NCI-H748 (cell line): Measurements from ENCODE around the gene PSMD6.
A peak's percentile ranks its signal among the peaks of the same experiment; 100 is the strongest.

Experiments used
- DNase-seq: peaks from one replicate; lab custom pipeline; 2025; ENCODE audit not compliant: unreplicated experiment; lab: John Stamatoyannopoulos, UW

PSMD6 gene

GRCh38 chr3:64011685-64012084 lies 11.6 kb downstream of the PSMD6 start:
- DNase-seq = no peak

GRCh38 chr3:64010199-64010598 lies 13.1 kb downstream of the PSMD6 start:
- no peak for DNase-seq

- DNase-seq = no peak
Observed at GRCh38 chr3:64009528-64009927, 13.8 kb downstream of the PSMD6 start.

GRCh38 chr3:64008487-64009351 lies 14.6 kb downstream of the PSMD6 start:
- DNase-seq = no peak

- DNase-seq = no peak
Observed at GRCh38 chr3:64008017-64008416, 15.3 kb downstream of the PSMD6 start.

- no peak for DNase-seq
Observed at GRCh38 chr3:64003589-64003988, 19.7 kb downstream of the PSMD6 start.

- DNase-seq = no peak
Observed at GRCh38 chr3:64002233-64002632, 21.1 kb downstream of the PSMD6 start.

- DNase-seq = no peak
Observed at GRCh38 chr3:64000453-64001055, 22.7 kb downstream of the PSMD6 start.

GRCh38 chr3:63998852-63999754 lies 24.2 kb downstream of the PSMD6 start:
- DNase-seq = no peak

- no peak for DNase-seq
Observed at GRCh38 chr3:63995086-63995485, 28.2 kb downstream of the PSMD6 start.

- DNase-seq = peak; percentile 54
Observed at GRCh38 chr3:63993653-63994079, 29.6 kb downstream of the PSMD6 start.

GRCh38 chr3:63992516-63993209 lies 30.6 kb downstream of the PSMD6 start:
- DNase-seq = no peak

GRCh38 chr3:63991666-63992065 lies 31.6 kb downstream of the PSMD6 start:
- DNase-seq = no peak

GRCh38 chr3:63990733-63991132 lies 32.6 kb downstream of the PSMD6 start:
- DNase-seq = no peak

- DNase-seq = no peak
Observed at GRCh38 chr3:63990204-63990603, 33.1 kb downstream of the PSMD6 start.

- no peak for DNase-seq
Observed at GRCh38 chr3:63988943-63989342, 34.4 kb downstream of the PSMD6 start.

- DNase-seq = no peak
Observed at GRCh38 chr3:63986831-63987230, 36.5 kb downstream of the PSMD6 start.

- no peak for DNase-seq
Observed at GRCh38 chr3:63986146-63986545, 37.1 kb downstream of the PSMD6 start.

- no peak for DNase-seq
Observed at GRCh38 chr3:63984391-63984790, 38.9 kb downstream of the PSMD6 start.

GRCh38 chr3:63981980-63982379 lies 41.3 kb downstream of the PSMD6 start:
- DNase-seq = no peak
